ENCODE results near the gene ATXN7. TPM values are rescaled to one million over a fixed set of nuclear protein-coding genes. Genes with fewer than 3 reads are reported as not detected.

Gene ATXN7
- total RNA-seq, 2 experiments from 2014 or later, result 88.2 to 91.8 TPM

- Mint-ChIP-seq H3K36me3 (no peaks in the 10 kb centered on the region), H3K9me3 (peaks cover 3% of the 10 kb centered on the region), H3K27me3 (peaks cover 23% of the 10 kb centered on the region), H3K27ac (no peak overlapping the region), H3K4me1 (peaks cover 8% of the 10 kb centered on the region), H3K4me3 (no peak overlapping the region)
- DNase-seq, result no peak
- no peak for ATAC-seq (ENCODE audit: low read depth)
- POLR2A ChIA-PET, result no interaction called here
Measured at GRCh38 chr3:64046996-64047594, 183.4 kb downstream of the ATXN7 start.

DNA sequence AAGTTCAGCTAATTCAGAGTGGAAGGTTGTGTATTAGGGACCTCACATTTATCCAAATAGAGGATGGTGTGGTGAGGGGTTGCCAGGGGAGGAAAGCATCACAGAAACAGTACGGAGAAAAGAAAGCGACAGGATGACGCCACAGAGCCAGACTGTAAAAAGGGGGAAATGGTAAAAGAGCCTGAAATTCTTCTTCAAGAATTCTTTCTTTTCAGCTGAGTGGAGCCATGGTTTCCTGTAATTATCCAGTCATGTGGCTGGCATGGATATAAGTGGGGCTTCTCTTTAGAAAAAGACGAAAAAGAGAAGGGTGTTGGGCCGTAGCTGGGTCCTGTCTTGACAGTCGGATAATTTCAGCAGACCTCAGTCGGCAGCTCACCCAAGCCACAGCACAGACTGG is 184.1 kb downstream of the ATXN7 start:
- Mint-ChIP-seq H3K27me3 (peaks cover 22% of the 10 kb centered on the region), H3K9me3 (peaks cover 3% of the 10 kb centered on the region), H3K36me3 (no peaks in the 10 kb centered on the region), H3K4me1 (peaks cover 8% of the 10 kb centered on the region), H3K4me3 (no peak overlapping the region), H3K27ac (no peak overlapping the region)
- POLR2A ChIA-PET, result no interaction called here
- ATAC-seq (ENCODE audit: low read depth), result no peak
- no peak for DNase-seq

GRCh38 chr3:64048631-64049061 is 185.0 kb downstream of the ATXN7 start:
- Mint-ChIP-seq H3K4me1 (peaks cover 8% of the 10 kb centered on the region), H3K9me3 (peaks cover 3% of the 10 kb centered on the region), H3K27ac (peak overlapping the region; percentile 36), H3K36me3 (no peaks in the 10 kb centered on the region), H3K4me3 (no peak overlapping the region), H3K27me3 (peaks cover 16% of the 10 kb centered on the region)
- no peak for ATAC-seq (ENCODE audit: low read depth)
- POLR2A ChIA-PET, result no interaction called here
- DNase-seq, result no peak

- ATAC-seq (ENCODE audit: low read depth) (no peak), DNase-seq (no peak)
- H3K4me1 Mint-ChIP-seq, result peaks cover 8% of the 10 kb centered on the region
- POLR2A ChIA-PET, result no interaction called here
- H3K36me3 Mint-ChIP-seq, result no peaks in the 10 kb centered on the region
- no peak overlapping the region for H3K27ac Mint-ChIP-seq
- H3K4me3 Mint-ChIP-seq, result no peak overlapping the region
- peaks cover 3% of the 10 kb centered on the region for H3K9me3 Mint-ChIP-seq
- peaks cover 14% of the 10 kb centered on the region for H3K27me3 Mint-ChIP-seq
Measured at GRCh38 chr3:64049136-64049535, 185.5 kb downstream of the ATXN7 start.

DNA sequence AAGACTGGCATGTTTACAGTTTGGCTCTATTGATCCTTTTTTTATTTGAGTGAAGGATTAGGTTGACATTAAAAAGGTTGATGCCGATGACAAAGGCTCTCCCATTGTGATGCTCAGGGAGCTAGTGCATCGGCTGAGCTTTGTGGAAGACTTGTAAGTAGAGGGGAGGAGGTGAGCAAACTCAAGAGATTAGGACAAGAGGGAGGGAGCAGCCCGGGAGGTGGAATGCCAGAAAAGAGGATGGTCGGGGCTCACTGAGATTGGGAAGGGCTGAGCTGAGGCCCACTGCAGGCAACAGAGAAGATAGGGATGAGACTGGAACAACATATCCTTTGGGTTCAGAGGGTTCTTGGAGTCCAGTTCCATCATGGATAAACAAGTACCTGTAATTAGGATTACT is 186.2 kb downstream of the ATXN7 start:
- ATAC-seq (ENCODE audit: low read depth) (no peak), DNase-seq (no peak)
- Mint-ChIP-seq H3K36me3 (no peaks in the 10 kb centered on the region), H3K4me1 (peaks cover 8% of the 10 kb centered on the region), H3K27ac (no peak overlapping the region), H3K9me3 (peaks cover 3% of the 10 kb centered on the region), H3K27me3 (peaks cover 16% of the 10 kb centered on the region), H3K4me3 (no peak overlapping the region)
- POLR2A ChIA-PET, result no interaction called here

Other genes with a start within 250 kb of the ATXN7 start
- gene SNTN, start 211.2 kb upstream of the ATXN7 start, total RNA-seq, result not detected
- not detected for gene C3orf49, start 44.6 kb upstream of the ATXN7 start, total RNA-seq
- 10 to 100 TPM; 70.1 to 77.4 TPM for gene THOC7, start 62 bp upstream of the ATXN7 start, total RNA-seq
- gene SCAANT1, start 48.5 kb downstream of the ATXN7 start, total RNA-seq, result 1 to 10 TPM in 1 of 2 experiments, not detected in 1; 1.8 TPM
- gene PSMD6, start 159.6 kb downstream of the ATXN7 start, total RNA-seq, result 10 to 100 TPM; 67.2 to 70.1 TPM

Data from activated naive CD8-positive, alpha-beta T cell treated with anti-CD3 and anti-CD28 coated beads, Interleukin-2, amount 10 ng/mL, durations not matched to agents 7 days and 5 days (primary cell).